Duodenal mucosa (tissue), 2 donors: ENCODE measurements around the gene RPL11.

Experiments used
- H3K27ac ChIP-seq: one replicate; pipeline ENCODE4 v1.7.0; 2013; ENCODE audit warnings: low read depth, low read length
- H3K27me3 ChIP-seq, 2 donors: one replicate each; pipeline ENCODE4 v1.7.0; 2013; ENCODE audit warnings: low read length in 2 of 2, control low read depth in 1 of 2; ENCODE audit not compliant: insufficient read depth in 2 of 2, control insufficient read depth in 1 of 2
- H3K36me3 ChIP-seq, 2 donors: one replicate each; pipeline ENCODE4 v1.7.0; 2013; ENCODE audit warnings: low read length in 2 of 2, control low read depth in 1 of 2; ENCODE audit not compliant: insufficient read depth in 2 of 2, control insufficient read depth in 1 of 2
- H3K4me1 ChIP-seq, 2 donors: one replicate each; pipeline ENCODE4 v1.7.0; 2013; ENCODE audit warnings: low read length in 2 of 2, control low read depth in 1 of 2; ENCODE audit not compliant: insufficient read depth in 2 of 2, control insufficient read depth in 1 of 2
- H3K4me3 ChIP-seq, 2 donors: one replicate each; pipeline ENCODE4 v1.7.0; 2013; ENCODE audit warnings: low read length in 2 of 2, low read depth in 1 of 2
- H3K9ac ChIP-seq, 2 donors: one replicate each; pipeline ENCODE4 v1.7.0; 2013; ENCODE audit warnings: low read length in 2 of 2, low read depth in 1 of 2
- H3K9me3 ChIP-seq, 2 donors: one replicate each; pipeline ENCODE4 v1.7.0; 2013; ENCODE audit warnings: low read length in 2 of 2, control low read depth in 1 of 2; ENCODE audit not compliant: control insufficient read depth in 1 of 2

The RPL11 gene

DNA sequence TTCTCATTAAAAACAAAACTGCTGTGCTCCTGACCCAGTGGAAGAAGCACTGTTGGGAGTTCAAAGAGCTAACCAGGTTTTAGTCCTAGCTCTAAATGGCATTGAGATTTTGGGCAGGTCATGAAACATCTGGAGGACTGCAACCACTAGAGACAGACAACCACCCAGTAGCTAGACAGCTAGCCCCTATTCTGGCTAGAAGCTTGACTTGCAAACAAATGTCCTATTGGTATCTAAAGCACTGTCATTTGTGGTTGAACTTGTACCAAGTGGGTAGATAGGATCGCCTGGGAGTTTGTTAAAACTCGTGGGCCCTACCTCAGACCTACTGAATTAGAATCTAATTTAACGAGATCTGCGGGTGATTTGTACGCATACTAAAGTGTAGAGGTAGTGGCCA, 6.9 kb downstream of the RPL11 start:
- H3K27me3 ChIP-seq, result no peaks in the 10 kb centered on the region
- H3K4me3 ChIP-seq, result no peak overlapping the region
- H3K9me3 ChIP-seq, result no peaks in the 10 kb centered on the region
- peaks cover 47 to 86% of the 10 kb centered on the region in 2 donors for H3K36me3 ChIP-seq
- peaks cover 24 to 33% of the 10 kb centered on the region in 2 donors for H3K4me1 ChIP-seq
- H3K9ac ChIP-seq, result no peak overlapping the region
- no peak overlapping the region for H3K27ac ChIP-seq

GRCh38 chr1:23699280-23700179, 7.9 kb downstream of the RPL11 start:
- no peak overlapping the region for H3K9ac ChIP-seq
- H3K36me3 ChIP-seq, result peaks cover 43 to 75% of the 10 kb centered on the region in 2 donors
- H3K27ac ChIP-seq, result no peak overlapping the region
- H3K9me3 ChIP-seq, result no peaks in the 10 kb centered on the region
- peaks cover 16 to 24% of the 10 kb centered on the region in 2 donors for H3K4me1 ChIP-seq
- no peaks in the 10 kb centered on the region for H3K27me3 ChIP-seq
- H3K4me3 ChIP-seq, result no peak overlapping the region

DNA sequence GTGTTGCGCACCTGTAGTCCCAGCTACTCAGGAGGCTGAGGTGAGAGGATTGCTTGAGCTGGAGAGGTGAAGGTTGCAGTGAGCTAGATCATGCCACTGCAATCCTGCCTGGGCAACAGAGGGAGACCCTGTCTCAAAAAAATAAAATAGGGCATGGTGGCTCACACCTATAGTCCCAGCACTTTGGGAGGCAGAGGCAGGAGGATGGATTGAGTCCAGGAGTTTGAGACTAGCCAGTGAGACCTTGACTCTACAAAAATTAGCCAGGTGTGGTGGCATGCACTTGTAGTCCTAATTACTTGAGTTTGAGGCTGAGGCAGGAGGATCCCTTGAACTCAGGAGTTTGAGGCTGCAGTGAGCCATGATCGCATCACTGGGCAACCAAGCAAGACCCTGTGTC, 9.7 kb downstream of the RPL11 start:
- peaks cover 0 to 7% of the 10 kb centered on the region in 2 donors for H3K4me1 ChIP-seq
- H3K36me3 ChIP-seq, result peaks cover 32 to 68% of the 10 kb centered on the region in 2 donors

GRCh38 chr1:23701996-23702395, 10.4 kb downstream of the RPL11 start:
- Histone ChIP-seq H3K9ac (no peak overlapping the region), H3K36me3 (peaks cover 26 to 61% of the 10 kb centered on the region in 2 donors), H3K4me1 (peaks cover 0 to under 1% of the 10 kb centered on the region in 2 donors)

More for the DNA sequence above, 9.7 kb downstream of the RPL11 start:
- Histone ChIP-seq H3K27ac (no peak overlapping the region), H3K9ac (no peak overlapping the region), H3K4me3 (no peak overlapping the region), H3K27me3 (no peaks in the 10 kb centered on the region), H3K9me3 (no peaks in the 10 kb centered on the region)

DNA sequence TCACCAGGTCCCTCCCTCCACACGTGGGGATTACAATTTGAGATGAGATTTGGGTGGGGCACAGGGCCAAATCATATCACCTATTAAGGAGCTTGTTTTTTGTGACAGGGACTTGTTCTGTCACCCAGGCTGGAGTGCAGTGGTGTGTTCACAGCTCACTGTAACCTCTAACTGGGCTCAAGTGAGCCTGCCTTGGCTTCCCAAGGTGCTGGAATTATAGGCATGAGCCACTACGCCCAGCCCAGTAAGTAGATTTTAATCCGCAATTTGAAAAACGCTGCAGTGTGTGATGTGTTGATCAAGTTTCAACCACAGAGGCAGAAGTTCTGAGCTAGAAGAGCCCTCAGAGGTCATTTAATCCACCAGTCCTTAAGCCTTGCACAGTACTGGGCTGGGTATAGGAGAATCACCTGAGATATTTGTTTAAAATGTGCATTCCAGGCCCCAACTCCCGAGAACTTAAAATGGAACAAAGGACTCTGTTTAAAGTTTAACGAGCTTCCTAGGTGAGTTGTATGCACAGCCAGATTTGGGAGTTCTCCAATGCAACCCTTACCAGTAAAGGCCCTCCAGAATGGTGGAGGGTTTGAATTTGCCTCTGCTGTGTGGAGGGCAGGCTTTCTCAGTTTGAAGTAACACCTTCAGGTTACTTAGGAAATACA, 13.4 kb downstream of the RPL11 start:
- no peak overlapping the region for H3K27ac ChIP-seq
- H3K9ac ChIP-seq, result no peak overlapping the region

More at GRCh38 chr1:23701996-23702395, 10.4 kb downstream of the RPL11 start:
- no peaks in the 10 kb centered on the region for H3K9me3 ChIP-seq
- H3K27ac ChIP-seq, result no peak overlapping the region
- H3K4me3 ChIP-seq, result no peak overlapping the region
- H3K27me3 ChIP-seq, result no peaks in the 10 kb centered on the region

GRCh38 chr1:23709229-23709628, 17.6 kb downstream of the RPL11 start:
- no peak overlapping the region for H3K27ac ChIP-seq
- H3K4me1 ChIP-seq, result no peaks in the 10 kb centered on the region
- no peak overlapping the region for H3K4me3 ChIP-seq
- H3K9ac ChIP-seq, result no peak overlapping the region
- H3K9me3 ChIP-seq, result no peaks in the 10 kb centered on the region
- H3K27me3 ChIP-seq, result no peaks in the 10 kb centered on the region
- H3K36me3 ChIP-seq, result peaks cover 6 to 19% of the 10 kb centered on the region in 2 donors

More for the DNA sequence above, 13.4 kb downstream of the RPL11 start:
- H3K9me3 ChIP-seq, result no peaks in the 10 kb centered on the region
- peaks cover 12 to 39% of the 10 kb centered on the region in 2 donors for H3K36me3 ChIP-seq
- no peaks in the 10 kb centered on the region for H3K27me3 ChIP-seq
- no peak overlapping the region for H3K4me3 ChIP-seq
- H3K4me1 ChIP-seq, result no peaks in the 10 kb centered on the region

GRCh38 chr1:23718482-23718881, 26.9 kb downstream of the RPL11 start:
- no peak overlapping the region for H3K9ac ChIP-seq
- no peaks in the 10 kb centered on the region for H3K4me1 ChIP-seq
- no peaks in the 10 kb centered on the region for H3K27me3 ChIP-seq
- no peaks in the 10 kb centered on the region for H3K9me3 ChIP-seq
- H3K27ac ChIP-seq, result no peak overlapping the region
- H3K36me3 ChIP-seq, result no peaks in the 10 kb centered on the region
- H3K4me3 ChIP-seq, result no peak overlapping the region

DNA sequence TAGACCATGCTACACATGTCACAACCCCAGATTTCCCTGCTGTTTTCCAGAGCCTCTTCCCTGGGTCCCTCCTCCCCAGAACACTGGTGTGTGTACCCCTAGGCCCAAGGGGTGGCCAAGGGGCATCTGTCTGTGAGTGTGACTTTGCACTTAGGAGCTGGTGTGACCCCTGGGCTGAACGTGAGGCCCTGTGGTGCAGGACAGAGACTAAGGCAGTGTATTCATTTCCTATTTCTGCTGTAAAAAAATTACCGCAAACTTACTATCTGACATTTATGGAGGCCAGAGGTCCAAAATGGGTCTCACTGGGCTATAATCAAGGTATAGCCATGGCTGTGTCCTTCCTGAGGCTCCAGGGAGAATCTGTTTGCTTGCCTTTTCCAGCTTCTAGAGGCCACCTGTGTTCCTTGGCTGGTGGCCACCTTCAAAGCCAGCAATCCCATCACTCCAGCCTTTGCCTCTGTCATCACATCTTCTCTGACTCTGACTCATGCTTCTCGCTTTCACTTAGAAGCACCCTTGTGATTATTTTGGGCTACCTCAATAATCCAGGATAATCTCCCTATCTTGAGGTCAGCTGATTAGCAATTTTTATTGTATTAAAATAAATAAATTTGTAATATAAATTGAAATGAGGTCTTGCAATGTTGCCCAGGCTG, 27.7 kb downstream of the RPL11 start:
- Histone ChIP-seq H3K27me3 (no peaks in the 10 kb centered on the region), H3K4me1 (no peaks in the 10 kb centered on the region), H3K36me3 (no peaks in the 10 kb centered on the region), H3K9ac (no peak overlapping the region), H3K9me3 (no peaks in the 10 kb centered on the region), H3K27ac (no peak overlapping the region), H3K4me3 (no peak overlapping the region)

DNA sequence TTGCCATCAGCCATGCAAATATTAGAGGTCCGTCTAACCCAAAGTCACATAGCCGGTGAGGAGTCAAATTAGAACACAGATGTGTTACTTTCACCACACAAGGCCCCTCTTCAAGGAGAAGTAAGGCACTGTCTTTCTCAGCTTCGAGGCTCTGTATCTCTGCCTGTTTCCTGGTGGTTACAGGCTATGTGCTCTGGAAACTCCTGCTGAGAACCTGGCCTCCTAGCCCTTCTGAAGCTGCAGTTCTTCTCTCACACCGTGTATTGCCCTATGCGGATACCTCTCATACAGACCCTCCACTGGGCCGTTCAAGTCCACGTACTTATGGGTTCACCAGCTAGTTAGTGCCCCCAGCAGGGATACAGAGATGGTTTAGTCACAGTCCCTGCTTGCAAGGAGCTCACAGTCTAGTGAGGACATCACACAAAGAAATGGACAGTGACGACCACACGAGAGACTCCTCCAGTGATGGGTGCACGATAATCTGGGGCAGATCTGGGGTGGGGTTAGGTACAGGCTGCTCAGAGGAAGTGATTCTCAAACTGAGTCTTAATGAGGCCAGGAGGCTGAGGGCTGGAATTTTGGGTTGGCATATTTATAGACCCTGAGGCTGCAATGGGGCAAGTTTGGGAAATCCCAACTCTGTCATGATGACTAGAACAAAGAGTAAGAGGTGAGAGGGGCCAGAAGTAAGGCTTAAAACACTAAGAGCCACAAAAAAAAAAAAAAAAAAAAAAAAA, 28.8 kb downstream of the RPL11 start:
- H3K9me3 ChIP-seq, result no peaks in the 10 kb centered on the region
- no peak overlapping the region for H3K9ac ChIP-seq
- H3K36me3 ChIP-seq, result no peaks in the 10 kb centered on the region
- no peak overlapping the region for H3K4me3 ChIP-seq
- H3K27ac ChIP-seq, result no peak overlapping the region
- no peaks in the 10 kb centered on the region for H3K4me1 ChIP-seq
- no peaks in the 10 kb centered on the region for H3K27me3 ChIP-seq
